Liver (tissue), 9 donors: Measurements from ENCODE around the gene IRAK3. TPM values are rescaled to one million over a fixed set of nuclear protein-coding genes. Genes with fewer than 3 reads are reported as not detected.

Source experiments
- DNase-seq: peaks from one replicate; pipeline ENCODE4 v3.0.0-alpha.2; 2017; ENCODE audit warnings: low spot score
- H3K27ac ChIP-seq, 2 donors: one replicate each; pipeline ENCODE4 v1.7.0; 2013; ENCODE audit warnings: inconsistent platforms in 2 of 2, low read length in 2 of 2, control low read depth in 1 of 2, low read depth in 1 of 2, mild to moderate bottlenecking in 1 of 2
- H3K27me3 ChIP-seq, 4 donors: one replicate each; pipeline versions ENCODE4 v1.6.1 to v1.7.0; 2013; ENCODE audit warnings: low read length in 3 of 4, inconsistent platforms in 1 of 4, mild to moderate bottlenecking in 1 of 4, moderate library complexity in 1 of 4; ENCODE audit not compliant: control insufficient read depth in 4 of 4, insufficient read depth in 4 of 4
- H3K36me3 ChIP-seq, 4 donors: one replicate each; pipeline versions ENCODE4 v1.6.1 to v1.7.0; 2013; ENCODE audit warnings: low read length in 3 of 4, mild to moderate bottlenecking in 3 of 4, low read depth in 1 of 4, moderate library complexity in 1 of 4; ENCODE audit not compliant: control insufficient read depth in 4 of 4, insufficient read depth in 3 of 4
- H3K4me1 ChIP-seq, 4 donors: one replicate each; pipeline versions ENCODE4 v1.6.1 to v1.7.0; 2013; ENCODE audit warnings: low read length in 3 of 4, mild to moderate bottlenecking in 3 of 4, moderate library complexity in 1 of 4; ENCODE audit not compliant: control insufficient read depth in 4 of 4, insufficient read depth in 4 of 4
- H3K4me3 ChIP-seq, 3 donors: one replicate each; pipeline versions ENCODE4 v1.6.1 to v1.7.0; 2013; ENCODE audit warnings: low read length in 3 of 3, control low read depth in 1 of 3, low read depth in 1 of 3, mild to moderate bottlenecking in 1 of 3
- H3K9ac ChIP-seq, 2 donors: one replicate each; pipeline ENCODE4 v1.7.0; 2013; ENCODE audit warnings: low read length in 2 of 2, mild to moderate bottlenecking in 2 of 2, moderate library complexity in 2 of 2, control low read depth in 1 of 2, low read depth in 1 of 2
- H3K9me3 ChIP-seq, 4 donors: one replicate each; pipeline versions ENCODE4 v1.6.1 to v1.7.0; 2013; ENCODE audit warnings: low read length in 3 of 4; ENCODE audit not compliant: control insufficient read depth in 4 of 4
- ATF3 ChIP-seq: IDR thresholded peaks from 2 replicates; pipeline ENCODE4 v1.6.1; 2016; ENCODE audit warnings: antibody characterized with exemption
- CTCF ChIP-seq: fragments of 150-350 bp; IDR thresholded peaks from 2 replicates; pipeline ENCODE4 v1.5.1; 2017; ENCODE audit warnings: improper control_type of control experiment, low read depth, low read length; ENCODE audit not compliant: missing input control
- EGR1 ChIP-seq, 2 donors: IDR thresholded peaks; 2 replicates each; pipeline ENCODE4 v1.6.1; 2016 to 2018; ENCODE audit warnings: antibody characterized with exemption in 2 of 2, low read depth in 2 of 2
- FOXA1 ChIP-seq: IDR thresholded peaks from 2 replicates; pipeline ENCODE4 v1.6.1; 2016; ENCODE audit warnings: antibody characterized with exemption
- FOXA2 ChIP-seq: IDR thresholded peaks from 2 replicates; pipeline ENCODE4 v1.6.1; 2016; ENCODE audit warnings: antibody characterized with exemption
- GABPA ChIP-seq, 2 donors: IDR thresholded peaks in 1 of 2; conservative IDR thresholded peaks in 1 of 2; 2 replicates each; pipeline ENCODE4 v1.6.1; 2016; ENCODE audit warnings: antibody characterized with exemption in 2 of 2, mild to moderate bottlenecking in 1 of 2, moderate library complexity in 1 of 2
- HNF4A ChIP-seq, 2 donors: conservative IDR thresholded peaks; 2 replicates each; pipeline ENCODE4 v1.6.1; 2016; ENCODE audit warnings: antibody characterized with exemption in 2 of 2, mild to moderate bottlenecking in 2 of 2
- HNF4G ChIP-seq: IDR thresholded peaks from 2 replicates; pipeline ENCODE4 v1.6.1; 2016; ENCODE audit warnings: antibody characterized with exemption
- JUND ChIP-seq, 2 donors: IDR thresholded peaks; 2 replicates each; pipeline ENCODE4 v1.6.1; 2016; ENCODE audit warnings: antibody characterized with exemption in 2 of 2
- NR2F2 ChIP-seq: IDR thresholded peaks from 2 replicates; pipeline ENCODE4 v1.6.1; 2016; ENCODE audit warnings: antibody characterized with exemption
- RAD21 ChIP-seq, 2 donors: IDR thresholded peaks; 2 replicates each; pipeline ENCODE4 v1.6.1; 2016; ENCODE audit warnings: antibody characterized with exemption in 2 of 2, mild to moderate bottlenecking in 2 of 2
- REST ChIP-seq: IDR thresholded peaks from 2 replicates; pipeline ENCODE4 v1.6.1; 2016; ENCODE audit warnings: antibody characterized with exemption, mild to moderate bottlenecking
- RXRA ChIP-seq, 2 donors: IDR thresholded peaks; 2 replicates each; pipeline ENCODE4 v1.6.1; 2017 to 2018; ENCODE audit warnings: antibody characterized with exemption in 2 of 2, mild to moderate bottlenecking in 1 of 2
- TAF1 ChIP-seq: conservative IDR thresholded peaks from 2 replicates; pipeline ENCODE4 v1.6.1; 2016; ENCODE audit warnings: antibody characterized with exemption, mild to moderate bottlenecking
- YY1 ChIP-seq: IDR thresholded peaks from 2 replicates; pipeline ENCODE4 v1.6.1; 2016; ENCODE audit warnings: antibody characterized with exemption, mild to moderate bottlenecking
- ZBTB33 ChIP-seq: IDR thresholded peaks from 2 replicates; pipeline ENCODE4 v1.6.1; 2016; ENCODE audit warnings: antibody characterized with exemption
- WGBS: extraction: QIAGEN DNeasy Blood & Tissue Kit; methylation state at CpG from one replicate; pipeline ENCODE4 v1.1.7; 2013; 5-methylcytosine and 5-hydroxymethylcytosine counted together
- polyA plus RNA-seq, 2 donors: library from polyadenylated mRNA; stranded (reverse) in 1 of 2; unstranded in 1 of 2; fragments of 200-250 nt in 1 of 2; fragments of >200 nt in 1 of 2; fragmentation: Nextera tagmentation in 1 of 2; extraction: Ambion mirVana in 1 of 2; gene quantifications; one replicate each; pipeline versions ENCODE4 v1.2.1 to v1.2.3, GENCODE V29; 2013 to 2015
- total RNA-seq, 2 donors: library from RNA; depleted of rRNA; stranded (reverse); fragments of >200 nt; gene quantifications; one replicate each; pipeline ENCODE4 v1.2.3, GENCODE V29; 2014
- donor health status: healthy.
- donor health status: healthy.
- donor health status: healthy.
- donor health status: healthy.
- donor health status: healthy.

The IRAK3 gene
- total and polyA plus RNA-seq, 4 donors: 1.1 to 8.6 (median 3.5) TPM

- Histone ChIP-seq H3K27me3 (no peaks in the 10 kb centered on the region), H3K4me1 (no peaks in the 10 kb centered on the region), H3K27ac (no peak overlapping the region), H3K9ac (no peak overlapping the region), H3K36me3 (no peaks in the 10 kb centered on the region), H3K9me3 (no peaks in the 10 kb centered on the region), H3K4me3 (no peak overlapping the region)
- no peak for TF ChIP-seq RXRA (IDR thresholded peaks at IDR 0.05)
- TF ChIP-seq FOXA2: no peak
- TF ChIP-seq EGR1 (IDR thresholded peaks at IDR 0.05; ENCODE audit: low read depth in 2 of 2): no peak
- TF ChIP-seq FOXA1: no peak
- no peak for TF ChIP-seq ATF3
- TF ChIP-seq RAD21 (IDR thresholded peaks at IDR 0.05): no peak
- no peak for TF ChIP-seq JUND (IDR thresholded peaks at IDR 0.05)
- TF ChIP-seq TAF1: no peak
- no peak for TF ChIP-seq ZBTB33
- TF ChIP-seq HNF4G: no peak
- TF ChIP-seq HNF4A (conservative IDR thresholded peaks at IDR 0.05): no peak
- TF ChIP-seq YY1: no peak
- TF ChIP-seq NR2F2: no peak
- TF ChIP-seq GABPA (IDR thresholded peaks at IDR 0.05 in 1 of 2, conservative IDR thresholded peaks at IDR 0.05 in 1 of 2): no peak
- no peak for DNase-seq
These were observed 73.7 kb downstream of the IRAK3 start for GRCh38 chr12:66262737-66263136.

- WGBS: 69% methylated on average over 3 of the region's 3 CpGs
- H3K9ac ChIP-seq: no peak overlapping the region
These were observed 79.5 kb downstream of the IRAK3 start for GRCh38 chr12:66268562-66268961.

More at GRCh38 chr12:66268562-66268961, 79.5 kb downstream of the IRAK3 start:
- TF ChIP-seq JUND (IDR thresholded peaks at IDR 0.05) (no peak), TAF1 (no peak), EGR1 (IDR thresholded peaks at IDR 0.05; ENCODE audit: low read depth in 2 of 2) (no peak), HNF4G (no peak), HNF4A (conservative IDR thresholded peaks at IDR 0.05) (no peak), RXRA (IDR thresholded peaks at IDR 0.05) (no peak), NR2F2 (no peak), RAD21 (IDR thresholded peaks at IDR 0.05) (no peak), ZBTB33 (no peak), CTCF (no peak), REST (no peak), ATF3 (no peak), FOXA2 (no peak), GABPA (IDR thresholded peaks at IDR 0.05 in 1 of 2, conservative IDR thresholded peaks at IDR 0.05 in 1 of 2) (no peak)
- Histone ChIP-seq H3K27me3 (no peaks in the 10 kb centered on the region), H3K4me1 (peaks cover 0 to 3% (median 0%) of the 10 kb centered on the region in 4 donors), H3K9me3 (no peaks in the 10 kb centered on the region), H3K36me3 (no peaks in the 10 kb centered on the region), H3K4me3 (no peak overlapping the region), H3K27ac (peak overlapping the region in 1 of 2 donors; percentile 14)
- DNase-seq: no peak
